ENCODE data around the gene SUPT5H. TPM values are rescaled to one million over a fixed set of nuclear protein-coding genes. Genes with fewer than 3 reads are reported as not detected.
A peak's percentile ranks its signal among the peaks of the same experiment; 100 is the strongest.

The SUPT5H gene
- total and polyA plus RNA-seq, 2 of the 13 experiments (the other 11 are each of a cell fraction or from before 2014, with no cell fraction given) = 48.2 to 51.7 TPM

DNA sequence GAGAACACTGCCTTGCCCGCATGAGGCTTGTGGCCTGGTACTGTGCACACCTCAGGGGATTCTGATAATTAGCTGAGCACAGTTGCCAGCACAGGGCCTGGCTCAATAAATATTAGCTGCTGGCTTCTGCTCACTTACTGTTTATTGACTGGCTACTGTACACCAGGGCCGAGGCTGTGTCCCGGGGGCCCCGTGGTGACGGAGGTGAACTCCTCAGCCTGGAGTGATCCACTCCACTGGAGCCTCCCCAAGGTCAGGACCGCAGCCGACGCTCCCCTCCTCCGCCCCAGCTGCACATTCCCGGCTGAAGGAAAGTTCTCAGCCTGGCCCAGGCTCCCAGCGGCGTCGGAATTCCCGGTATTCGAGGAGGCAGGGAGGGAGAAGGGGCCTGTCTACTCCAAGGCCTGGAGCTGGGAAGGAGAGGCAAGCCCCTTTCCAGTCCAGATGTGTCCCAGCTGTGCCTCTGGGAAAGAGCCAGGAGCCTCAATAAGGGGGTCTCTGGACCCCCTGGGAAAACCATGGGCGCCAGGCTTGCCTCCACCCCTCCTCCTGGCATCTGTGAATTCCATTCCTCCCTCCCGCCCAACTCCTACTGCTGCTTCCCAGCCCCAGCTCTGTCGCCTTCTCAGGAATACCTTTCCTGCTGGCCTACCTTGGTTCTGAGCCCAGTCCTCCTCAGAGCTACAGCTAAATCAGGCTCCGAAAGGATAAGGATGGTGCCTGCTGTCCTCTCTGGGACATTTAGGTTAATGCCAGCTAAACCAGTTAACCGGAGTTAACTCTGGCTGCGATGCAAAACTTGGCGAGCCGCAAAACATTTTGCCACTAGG is 16.9 kb upstream of the SUPT5H start (continued):
- TF ChIP-seq LCORL (IDR thresholded peaks at IDR 0.05) (no peak), LCORL (CRISPR knock-in tag; IDR thresholded peaks at IDR 0.05) (no peak; the same call in 1 of the 2 replicates), CBFB (CRISPR knock-in tag; IDR thresholded peaks at IDR 0.05) (no peak), ZNF589 (CRISPR knock-in tag; conservative IDR thresholded peaks at IDR 0.05) (no peak), SRY (CRISPR knock-in tag; IDR thresholded peaks at IDR 0.05) (0 out of 2 replicates have a peak, but pooled peaks have one; percentile 62), ZBTB7B (CRISPR knock-in tag; IDR thresholded peaks at IDR 0.05) (no peak; the same call in 1 of the 2 replicates), ZNF607 (CRISPR knock-in tag; IDR thresholded peaks at IDR 0.05; ENCODE audit: borderline replicate concordance) (no peak), ESRRA (CRISPR knock-in tag; IDR thresholded peaks at IDR 0.05; ENCODE audit: low read depth) (no peak), ASH2L (IDR thresholded peaks at IDR 0.05; ENCODE audit: insufficient read length, low read depth, low read length) (peak; percentile 28), AGO2 (optimal IDR thresholded peaks at IDR 0.05; ENCODE audit: low read depth, low read length) (no peak), TBP (CRISPR knock-in tag; IDR thresholded peaks at IDR 0.05) (no peak), PITX1 (CRISPR knock-in tag; IDR thresholded peaks at IDR 0.05) (0 out of 2 replicates have a peak, but pooled peaks have one; percentile 22), ZNF746 (CRISPR knock-in tag; IDR thresholded peaks at IDR 0.05) (no peak), CCDC6 (CRISPR knock-in tag; IDR thresholded peaks at IDR 0.05) (peak; percentile 39; the same call in 1 of the 2 replicates), ZNF879 (CRISPR knock-in tag; IDR thresholded peaks at IDR 0.05) (no peak), BATF2 (CRISPR knock-in tag; IDR thresholded peaks at IDR 0.05) (no peak), RBAK (CRISPR knock-in tag; IDR thresholded peaks at IDR 0.05) (no peak), FOXK2 (IDR thresholded peaks at IDR 0.05) (no peak), HNRNPLL (IDR thresholded peaks at IDR 0.05; ENCODE audit: low read depth, low read length, poor library complexity, severe bottlenecking) (peak; percentile 77), HIVEP1 (CRISPR knock-in tag; IDR thresholded peaks at IDR 0.05) (no peak)
- TF ChIP-seq, protein P1, sequence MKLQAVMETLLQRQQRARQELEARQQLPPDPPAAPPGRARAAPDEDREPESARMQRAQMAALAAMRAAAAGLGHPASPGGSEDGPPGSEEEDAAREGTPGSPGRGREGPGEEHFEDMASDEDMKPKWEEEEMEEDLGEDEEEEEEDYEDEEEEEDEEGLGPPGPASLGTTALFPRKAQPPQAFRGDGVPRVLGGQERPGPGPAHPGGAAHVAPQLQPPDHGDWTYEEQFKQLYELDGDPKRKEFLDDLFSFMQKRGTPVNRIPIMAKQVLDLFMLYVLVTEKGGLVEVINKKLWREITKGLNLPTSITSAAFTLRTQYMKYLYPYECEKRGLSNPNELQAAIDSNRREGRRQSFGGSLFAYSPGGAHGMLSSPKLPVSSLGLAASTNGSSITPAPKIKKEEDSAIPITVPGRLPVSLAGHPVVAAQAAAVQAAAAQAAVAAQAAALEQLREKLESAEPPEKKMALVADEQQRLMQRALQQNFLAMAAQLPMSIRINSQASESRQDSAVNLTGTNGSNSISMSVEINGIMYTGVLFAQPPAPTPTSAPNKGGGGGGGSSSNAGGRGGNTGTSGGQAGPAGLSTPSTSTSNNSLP (IDR thresholded peaks at IDR 0.05; ENCODE audit: low read depth, low read length) = no peak; the same call in 1 of the 2 replicates
- TF ChIP-seq, protein P2, sequence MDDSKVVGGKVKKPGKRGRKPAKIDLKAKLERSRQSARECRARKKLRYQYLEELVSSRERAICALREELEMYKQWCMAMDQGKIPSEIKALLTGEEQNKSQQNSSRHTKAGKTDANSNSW (CRISPR knock-in tag; IDR thresholded peaks at IDR 0.05; ENCODE audit: borderline replicate concordance) = no peak
- TF ChIP-seq, protein P3, sequence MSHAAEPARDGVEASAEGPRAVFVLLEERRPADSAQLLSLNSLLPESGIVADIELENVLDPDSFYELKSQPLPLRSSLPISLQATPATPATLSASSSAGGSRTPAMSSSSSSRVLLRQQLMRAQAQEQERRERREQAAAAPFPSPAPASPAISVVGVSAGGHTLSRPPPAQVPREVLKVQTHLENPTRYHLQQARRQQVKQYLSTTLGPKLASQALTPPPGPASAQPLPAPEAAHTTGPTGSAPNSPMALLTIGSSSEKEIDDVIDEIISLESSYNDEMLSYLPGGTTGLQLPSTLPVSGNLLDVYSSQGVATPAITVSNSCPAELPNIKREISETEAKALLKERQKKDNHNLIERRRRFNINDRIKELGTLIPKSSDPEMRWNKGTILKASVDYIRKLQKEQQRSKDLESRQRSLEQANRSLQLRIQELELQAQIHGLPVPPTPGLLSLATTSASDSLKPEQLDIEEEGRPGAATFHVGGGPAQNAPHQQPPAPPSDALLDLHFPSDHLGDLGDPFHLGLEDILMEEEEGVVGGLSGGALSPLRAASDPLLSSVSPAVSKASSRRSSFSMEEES (CRISPR knock-in tag; IDR thresholded peaks at IDR 0.05) = no peak
